Measurements from ENCODE around the gene NOL9. TPM values are rescaled to one million over a fixed set of nuclear protein-coding genes. Genes with fewer than 3 reads are reported as not detected.

Gene NOL9
- total and polyA plus RNA-seq, 2 of the 13 experiments (the other 11 are each of a cell fraction or from before 2014, with no cell fraction given) = 18.0 to 24.7 TPM

GRCh38 chr1:6601923-6602668 lies 47.8 kb upstream of the NOL9 start (continued):
- TF ChIP-seq ZNF703 (CRISPR knock-in tag; IDR thresholded peaks at IDR 0.05; ENCODE audit: borderline replicate concordance) = no peak; the same call in 1 of the 2 replicates
- TF ChIP-seq ZNF331 (CRISPR knock-in tag; IDR thresholded peaks at IDR 0.05) = no peak
- no peak for TF ChIP-seq ZNF576 (CRISPR knock-in tag; IDR thresholded peaks at IDR 0.05)
- TF ChIP-seq RARA (CRISPR knock-in tag; IDR thresholded peaks at IDR 0.05) = no peak
- no peak for TF ChIP-seq HMG20A (CRISPR knock-in tag; IDR thresholded peaks at IDR 0.05; ENCODE audit: borderline replicate concordance)
- no peak for TF ChIP-seq SP5 (CRISPR knock-in tag; IDR thresholded peaks at IDR 0.05; ENCODE audit: borderline replicate concordance, low read depth)
- no peak for TF ChIP-seq ETV5 (CRISPR knock-in tag; IDR thresholded peaks at IDR 0.05; ENCODE audit: borderline replicate concordance)
- no peak for TF ChIP-seq ZNF644 (CRISPR knock-in tag; IDR thresholded peaks at IDR 0.05; ENCODE audit: low read depth)
- TF ChIP-seq MIXL1 (CRISPR knock-in tag; IDR thresholded peaks at IDR 0.05) = no peak
- no peak for TF ChIP-seq GTF2F1 (IDR thresholded peaks at IDR 0.05; ENCODE audit: low read length)
- TF ChIP-seq KDM5A (IDR thresholded peaks at IDR 0.05; ENCODE audit: borderline replicate concordance, low read length) = no peak
- TF ChIP-seq GPN1 (CRISPR knock-in tag; IDR thresholded peaks at IDR 0.05; ENCODE audit: borderline replicate concordance) = no peak; the same call in 1 of the 2 replicates
- no peak; the same call in 1 of the 2 replicates for TF ChIP-seq ZNF430 (CRISPR knock-in tag; IDR thresholded peaks at IDR 0.05)
- peak; percentile 50; the same call in 1 of the 2 replicates for TF ChIP-seq KMT2B (CRISPR knock-in tag; IDR thresholded peaks at IDR 0.05)
- TF ChIP-seq ZFP36L1 (CRISPR knock-in tag; IDR thresholded peaks at IDR 0.05) = no peak
- no peak for TF ChIP-seq HNF1B (CRISPR knock-in tag; IDR thresholded peaks at IDR 0.05)
- TF ChIP-seq RAD21 (CRISPR knock-in tag; IDR thresholded peaks at IDR 0.05) = 0 out of 2 replicates have a peak, but pooled peaks have one; percentile 26
- TF ChIP-seq KLF9 (CRISPR knock-in tag; IDR thresholded peaks at IDR 0.05; ENCODE audit: low read depth) = no peak
- no peak; the same call in 1 of the 2 replicates for TF ChIP-seq SP2 (CRISPR knock-in tag; IDR thresholded peaks at IDR 0.05)
- no peak for TF ChIP-seq YY1 (IDR thresholded peaks at IDR 0.05; ENCODE audit: insufficient read depth, insufficient replicate concordance, low read depth, low read length)
- TF ChIP-seq ZNF556 (CRISPR knock-in tag; IDR thresholded peaks at IDR 0.05; ENCODE audit: borderline replicate concordance) = no peak
- TF ChIP-seq ZBTB42 (CRISPR knock-in tag; IDR thresholded peaks at IDR 0.05) = no peak
- no peak; the same call in 1 of the 2 replicates for TF ChIP-seq ZNF761 (CRISPR knock-in tag; conservative IDR thresholded peaks at IDR 0.05)
